Glutamatergic neuron (in vitro differentiated cells): ENCODE measurements around the gene MYD88. TPM values are rescaled to one million over a fixed set of nuclear protein-coding genes. Genes with fewer than 3 reads are reported as not detected.

Source experiments
- DNase-seq: peaks from one replicate; pipeline ENCODE4 v3.0.0; 2022
- H3K27ac Mint-ChIP-seq: one replicate; pipeline ENCODE4 v1.8.0; 2020; ENCODE audit warnings: mild to moderate bottlenecking, mixed read lengths, inconsistent platforms; ENCODE audit not compliant: unreplicated experiment
- H3K27me3 Mint-ChIP-seq: one replicate; pipeline ENCODE4 v1.8.0; 2020; ENCODE audit warnings: mild to moderate bottlenecking, moderate library complexity, mixed read lengths, inconsistent platforms; ENCODE audit not compliant: unreplicated experiment
- H3K36me3 Mint-ChIP-seq: one replicate; pipeline ENCODE4 v1.8.0; 2020; ENCODE audit warnings: mild to moderate bottlenecking, mixed read lengths, inconsistent platforms; ENCODE audit not compliant: unreplicated experiment
- H3K4me1 Mint-ChIP-seq: one replicate; pipeline ENCODE4 v1.8.0; 2020; ENCODE audit warnings: mild to moderate bottlenecking, low read depth, mixed read lengths, inconsistent platforms; ENCODE audit not compliant: unreplicated experiment
- H3K4me3 Mint-ChIP-seq: one replicate; pipeline ENCODE4 v1.8.0; 2020; ENCODE audit warnings: mild to moderate bottlenecking, mixed read lengths, inconsistent platforms; ENCODE audit not compliant: unreplicated experiment
- H3K9me3 Mint-ChIP-seq: one replicate; pipeline ENCODE4 v1.8.0; 2020; ENCODE audit warnings: mild to moderate bottlenecking, moderate library complexity, mixed read lengths, inconsistent platforms; ENCODE audit not compliant: unreplicated experiment
- CTCF ChIP-seq: fragments of 200-600 bp; sonication (generic); IDR thresholded peaks from one replicate; pipeline ENCODE4 v1.5.0; 2021; ENCODE audit not compliant: partially characterized antibody, unreplicated experiment
- total RNA-seq: library from RNA; stranded (reverse); fragmentation: NEBNext Ultra II Directional; extraction: Animal tissue kit (Norgen Biotek cat#: 25700); gene quantifications from one replicate; pipeline ENCODE4 v1.2.1, GENCODE V29; 2021; ENCODE audit not compliant: unreplicated experiment

Gene MYD88
- total RNA-seq, 1 donor from 2014 or later: 58.0 TPM

DNA sequence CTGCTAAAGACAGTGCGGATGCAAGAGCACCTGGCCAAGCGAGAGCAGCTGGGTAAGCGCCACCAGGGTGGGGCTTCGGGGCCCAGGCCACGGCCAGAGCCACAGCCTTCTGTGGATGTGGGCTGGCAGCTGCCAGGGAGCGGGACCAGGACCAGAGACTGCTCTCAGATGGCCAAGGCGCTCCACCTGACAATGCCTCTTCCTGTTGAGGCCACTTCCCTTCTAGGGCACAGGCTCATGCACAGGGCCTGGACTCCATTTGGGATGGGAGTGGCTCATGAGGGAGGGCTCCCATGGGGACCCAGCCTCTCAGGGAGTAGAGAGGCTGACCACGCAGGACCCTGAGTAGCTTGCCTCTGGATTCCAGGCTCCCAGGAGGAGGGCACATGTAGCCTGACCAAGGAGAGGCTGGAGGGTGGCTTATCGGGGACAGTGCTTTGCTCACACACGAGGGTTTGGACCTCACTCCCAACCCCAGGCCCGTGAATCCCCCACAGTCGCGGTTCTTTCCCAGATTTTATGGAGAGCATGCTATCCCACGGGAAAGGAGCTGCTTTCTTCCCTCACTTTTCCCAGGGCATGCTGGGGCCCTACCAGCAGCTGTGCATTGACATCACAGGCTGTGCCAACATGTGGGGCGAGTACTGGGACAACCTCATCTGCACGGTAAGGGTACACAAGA, 26.6 kb upstream of the MYD88 start:
- Mint-ChIP-seq H3K4me1 (no peaks in the 10 kb centered on the region), H3K27ac (no peak overlapping the region), H3K9me3 (peaks cover 2% of the 10 kb centered on the region), H3K27me3 (peaks cover 3% of the 10 kb centered on the region), H3K36me3 (no peaks in the 10 kb centered on the region), H3K4me3 (no peak overlapping the region)
- no peak for TF ChIP-seq CTCF
- no peak for DNase-seq

DNA sequence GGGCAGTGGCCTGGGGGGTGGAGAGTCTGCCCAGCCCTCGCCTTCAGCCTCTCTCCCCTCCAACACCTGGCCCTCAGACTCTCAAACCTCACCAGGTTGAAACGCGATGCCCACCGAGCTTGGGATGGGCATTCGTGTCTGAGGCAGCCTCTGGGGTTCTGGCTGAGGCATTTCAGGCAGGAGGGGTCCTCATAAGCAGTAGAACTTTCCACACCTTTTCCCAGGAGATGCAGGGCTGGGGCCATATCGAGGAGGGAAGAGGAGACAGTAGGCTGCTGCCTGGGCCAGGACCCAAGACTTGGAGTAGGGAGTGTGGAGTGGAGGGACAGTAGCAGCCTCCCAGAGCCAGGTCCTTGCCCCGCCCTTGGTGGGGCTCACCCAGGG, 26.1 kb upstream of the MYD88 start:
- Mint-ChIP-seq H3K9me3 (peaks cover 2% of the 10 kb centered on the region), H3K27ac (no peak overlapping the region), H3K36me3 (no peaks in the 10 kb centered on the region), H3K27me3 (peaks cover 3% of the 10 kb centered on the region), H3K4me3 (no peak overlapping the region), H3K4me1 (no peaks in the 10 kb centered on the region)
- no peak for TF ChIP-seq CTCF
- no peak for DNase-seq

- peaks cover 7% of the 10 kb centered on the region for H3K27me3 Mint-ChIP-seq
- H3K4me1 Mint-ChIP-seq: no peaks in the 10 kb centered on the region
- no peak for TF ChIP-seq CTCF
- no peak overlapping the region for H3K4me3 Mint-ChIP-seq
- no peak for DNase-seq
- H3K9me3 Mint-ChIP-seq: peaks cover 3% of the 10 kb centered on the region
- H3K27ac Mint-ChIP-seq: no peak overlapping the region
- H3K36me3 Mint-ChIP-seq: no peaks in the 10 kb centered on the region
Measured at GRCh38 chr3:38114052-38114874, 24.2 kb upstream of the MYD88 start.

DNA sequence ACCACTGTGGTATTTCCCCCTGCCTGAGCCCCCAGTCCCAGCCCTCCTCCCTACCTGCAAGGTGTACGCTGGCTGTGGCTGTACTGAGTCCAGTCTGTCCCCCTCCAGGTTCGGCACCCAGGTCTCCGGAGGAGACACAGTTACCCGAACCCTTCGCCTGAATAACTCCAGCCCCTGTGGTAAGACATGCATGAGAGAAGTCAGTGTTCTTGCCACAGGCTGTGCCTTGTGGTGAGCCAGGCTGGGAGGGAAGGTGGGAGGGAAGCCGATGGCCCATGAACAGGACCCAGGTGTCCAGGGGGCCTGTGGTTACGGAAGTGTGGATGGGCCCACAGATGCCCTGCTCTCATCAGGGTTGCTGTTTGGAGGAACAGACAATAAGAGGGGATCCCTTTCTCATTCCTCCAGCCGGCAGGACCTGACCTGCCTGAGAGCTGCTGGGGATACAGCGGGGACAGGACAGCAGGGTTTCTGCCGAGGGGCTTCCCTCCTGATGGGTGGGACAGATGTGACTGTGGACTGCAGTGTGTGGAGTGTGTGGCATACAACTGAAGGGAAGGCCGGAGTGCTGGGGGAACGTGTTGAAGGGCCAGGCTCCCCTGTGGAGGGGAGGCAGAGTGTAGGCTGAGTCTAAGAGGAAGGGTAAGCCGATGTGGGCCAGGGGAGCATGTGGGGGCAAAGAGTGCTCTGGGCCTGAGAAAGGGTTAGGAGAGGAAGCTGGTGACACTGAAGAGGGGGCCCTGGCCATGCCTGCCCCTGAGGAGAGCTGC, 23.4 kb upstream of the MYD88 start:
- peaks cover 3% of the 10 kb centered on the region for H3K9me3 Mint-ChIP-seq
- DNase-seq: no peak
- H3K4me1 Mint-ChIP-seq: no peaks in the 10 kb centered on the region
- peaks cover 9% of the 10 kb centered on the region for H3K27me3 Mint-ChIP-seq
- no peak overlapping the region for H3K4me3 Mint-ChIP-seq
- no peak for TF ChIP-seq CTCF
- H3K27ac Mint-ChIP-seq: no peak overlapping the region
- no peaks in the 10 kb centered on the region for H3K36me3 Mint-ChIP-seq
